GM03348 (cell line): ENCODE measurements around the gene AFG1L.
"Not testable (repeated sequence)": the region's sequence is repeated elsewhere in the genome, so short reads cannot be mapped to it uniquely, and the experiment has no call there.

ENCODE experiments used
- DNase-seq: peaks from one replicate; pipeline ENCODE4 v3.0.0; 2012; ENCODE audit warnings: low spot score

Gene AFG1L

DNA sequence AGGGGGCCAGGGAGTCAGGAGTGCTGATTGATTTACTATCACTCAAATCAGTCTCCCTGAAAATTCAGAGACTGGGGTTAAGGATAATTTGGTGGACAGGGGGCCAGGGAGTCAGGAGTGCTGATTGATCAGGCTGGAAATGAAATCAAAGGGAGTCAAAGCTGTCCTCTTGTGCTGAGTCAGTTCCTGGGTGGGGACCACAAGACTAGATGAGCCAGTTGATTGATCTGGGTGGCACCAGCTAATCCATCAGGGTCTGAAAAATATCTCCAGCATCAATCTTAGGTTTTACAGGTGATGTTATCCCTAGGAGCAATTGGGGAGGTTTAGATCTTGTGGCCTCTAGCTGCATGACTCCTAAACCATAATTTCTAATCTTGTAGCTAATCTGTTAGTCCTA, 6.1 kb upstream of the AFG1L start:
- no peak for DNase-seq

GRCh38 chr6:108291091-108291490, 3.8 kb upstream of the AFG1L start:
- DNase-seq: no peak

- DNase-seq: not testable (repeated sequence)
These were observed 2.3 kb upstream of the AFG1L start for GRCh38 chr6:108292561-108292960.

DNA sequence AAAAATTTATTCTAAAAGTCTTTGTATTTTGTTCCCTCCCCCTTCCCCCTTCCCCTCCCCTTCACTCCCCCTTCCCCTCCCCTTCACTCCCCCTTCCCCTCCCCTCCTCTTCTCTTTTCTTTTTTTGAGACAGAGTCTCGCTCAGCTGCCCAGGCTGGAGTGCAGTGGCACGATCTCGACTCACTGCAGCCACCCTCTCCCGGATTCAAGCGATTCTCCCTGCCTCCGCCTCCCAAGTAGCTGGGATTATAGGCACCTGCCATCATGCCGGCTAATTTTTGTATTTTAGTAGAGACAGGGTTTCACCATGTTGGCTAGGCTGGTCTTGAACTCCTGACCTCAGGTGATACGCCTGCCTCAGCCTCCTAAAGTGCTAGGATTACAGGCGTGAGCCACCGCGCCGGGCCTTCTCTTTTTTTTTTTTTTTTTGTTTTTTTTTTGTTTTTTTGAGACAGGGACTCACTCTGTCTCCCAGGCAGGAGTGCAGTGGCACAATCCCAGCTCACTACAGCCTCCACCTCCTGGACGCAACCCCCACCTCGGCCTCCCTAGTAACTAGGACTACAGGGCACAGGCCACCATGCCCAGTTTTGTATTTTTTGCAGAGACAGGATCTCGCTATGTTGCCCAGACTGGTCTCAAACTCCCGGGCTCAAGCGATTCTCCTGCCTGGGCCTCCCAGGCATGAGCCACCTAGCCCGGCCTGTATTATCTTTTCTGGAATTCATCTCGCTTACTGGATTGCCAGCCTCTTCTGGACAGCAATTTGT, 1.1 kb upstream of the AFG1L start:
- no peak for DNase-seq

- DNase-seq: no peak
These were observed 542 bp upstream of the AFG1L start for GRCh38 chr6:108294297-108294726.

- no peak for DNase-seq
These were observed 822 bp downstream of the AFG1L start for GRCh38 chr6:108295676-108296075.

GRCh38 chr6:108302386-108302785, 7.5 kb downstream of the AFG1L start:
- no peak for DNase-seq

- no peak for DNase-seq
These were observed 9.8 kb downstream of the AFG1L start for GRCh38 chr6:108304646-108305045.

DNA sequence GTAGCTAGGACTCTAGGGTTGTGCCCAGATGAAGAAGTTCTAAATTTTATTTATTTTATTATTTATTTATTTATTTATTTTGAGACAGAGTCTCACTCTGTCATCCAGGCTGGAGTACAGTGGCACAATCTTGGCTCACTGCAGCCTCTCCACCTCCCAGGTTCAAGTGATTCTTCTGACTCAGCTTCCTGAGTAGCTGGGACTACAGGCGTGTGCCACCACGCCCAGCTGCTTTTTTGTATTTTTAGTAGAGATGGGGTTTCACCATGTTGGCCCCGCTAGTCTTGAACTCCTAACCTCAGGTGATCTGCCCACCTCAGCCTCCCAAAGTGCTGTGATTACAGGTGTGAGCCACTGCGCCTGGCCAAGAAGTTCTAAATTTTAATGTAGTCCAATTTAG, 13.8 kb downstream of the AFG1L start:
- not testable (repeated sequence) for DNase-seq

DNA sequence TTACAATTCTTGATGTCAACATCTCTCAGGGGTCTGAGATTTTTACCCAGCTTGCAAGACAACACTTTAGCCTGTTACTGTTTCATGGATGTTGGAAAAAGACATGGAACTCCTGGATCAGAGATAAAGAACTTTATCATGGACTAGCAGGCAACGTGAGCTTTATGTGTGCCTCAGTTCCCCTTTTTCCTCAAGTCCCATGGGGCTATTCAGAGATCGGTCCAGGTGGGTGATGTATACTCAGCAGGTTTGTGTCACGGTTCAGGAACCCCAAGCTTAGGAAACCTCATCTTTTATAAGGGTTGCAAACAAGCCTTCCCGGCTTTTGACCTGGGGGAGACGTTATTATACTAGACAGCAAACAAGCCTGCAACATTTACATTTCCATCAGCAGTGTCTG, 15.0 kb downstream of the AFG1L start:
- DNase-seq: no peak

GRCh38 chr6:108312605-108313004, 17.8 kb downstream of the AFG1L start:
- DNase-seq: no peak

- no peak for DNase-seq
These were observed 26.4 kb downstream of the AFG1L start for GRCh38 chr6:108321253-108321747.

GRCh38 chr6:108322728-108323127, 27.9 kb downstream of the AFG1L start:
- DNase-seq: no peak

DNA sequence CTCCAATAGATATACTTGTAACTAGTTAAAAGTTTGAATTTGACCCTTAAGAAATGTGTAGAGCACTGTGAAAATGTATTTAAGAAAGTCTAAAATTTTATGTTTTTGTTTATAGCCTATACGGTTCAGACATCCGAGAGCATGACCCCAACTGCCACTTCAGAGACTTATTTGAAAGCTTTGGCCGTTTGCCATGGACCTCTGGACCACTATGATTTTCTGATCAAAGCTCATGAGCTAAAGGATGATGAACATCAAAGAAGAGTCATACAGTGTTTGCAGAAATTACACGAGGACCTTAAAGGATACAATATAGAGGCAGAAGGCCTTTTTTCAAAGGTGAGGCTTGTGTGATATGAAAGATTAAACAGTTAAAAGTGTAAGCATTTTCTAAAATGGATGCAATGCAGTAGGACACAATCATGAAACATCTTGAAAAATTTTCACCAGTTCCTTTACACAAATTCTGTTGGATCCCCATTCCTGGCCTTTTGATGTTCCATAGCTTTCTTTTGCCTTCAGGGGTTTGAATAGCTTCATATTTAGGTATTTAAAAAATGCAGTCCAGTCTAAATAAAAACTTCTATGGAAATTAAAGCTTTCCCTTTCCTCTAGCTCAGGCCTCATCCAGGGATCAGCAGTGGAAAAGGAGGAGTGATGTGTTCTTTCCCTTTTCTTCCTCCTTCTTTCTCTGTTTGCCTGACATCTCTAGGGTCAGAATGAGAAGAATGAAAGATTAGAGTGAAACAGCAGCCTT, 29.0 kb downstream of the AFG1L start:
- DNase-seq: no peak

DNA sequence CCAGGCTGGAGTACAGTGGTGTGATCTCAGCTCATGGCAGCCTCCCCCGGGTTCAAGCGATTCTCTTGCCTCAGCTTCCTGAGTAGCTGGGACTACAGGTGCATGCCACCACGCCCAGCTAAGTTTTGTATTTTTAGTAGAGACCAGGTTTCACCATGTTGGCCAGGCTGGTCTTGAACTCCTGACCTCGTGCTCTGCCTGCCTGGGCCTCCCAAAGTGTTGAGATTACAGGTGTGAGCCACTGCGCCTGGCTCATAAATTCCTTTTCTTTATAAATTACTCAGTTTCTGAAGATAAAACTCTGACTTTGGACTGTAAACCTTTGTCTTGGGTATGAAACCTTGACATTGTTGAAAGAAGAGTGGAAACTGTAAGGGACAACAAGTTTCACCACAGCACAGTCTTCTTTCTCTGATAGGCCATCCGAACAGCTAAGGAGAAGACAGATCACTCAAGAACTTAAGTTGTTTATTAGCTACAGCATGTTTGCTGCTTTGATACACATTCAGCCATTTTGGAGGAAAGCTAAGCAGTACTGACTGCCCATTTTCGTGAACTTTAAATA, 35.4 kb downstream of the AFG1L start:
- not testable (repeated sequence) for DNase-seq

GRCh38 chr6:108330806-108331205, 36.0 kb downstream of the AFG1L start:
- DNase-seq: no peak

DNA sequence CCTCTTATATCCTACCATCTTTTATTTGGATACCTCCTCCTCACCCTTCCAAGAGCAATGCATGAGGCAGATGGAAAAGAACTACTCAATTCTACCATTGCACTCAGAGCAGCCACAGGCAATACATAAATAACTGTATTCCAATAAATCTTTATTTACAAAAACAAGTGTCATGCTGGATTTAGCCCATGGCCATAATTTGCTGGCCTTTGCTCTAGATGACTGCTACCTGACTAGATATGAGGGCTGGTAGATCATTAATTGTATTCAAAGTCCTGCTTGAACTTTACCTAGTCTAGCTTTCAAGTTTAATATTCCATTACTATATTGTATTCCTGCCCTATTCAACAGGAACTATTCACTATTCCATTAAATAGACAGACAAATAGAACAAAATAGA, 37.1 kb downstream of the AFG1L start:
- no peak for DNase-seq

DNA sequence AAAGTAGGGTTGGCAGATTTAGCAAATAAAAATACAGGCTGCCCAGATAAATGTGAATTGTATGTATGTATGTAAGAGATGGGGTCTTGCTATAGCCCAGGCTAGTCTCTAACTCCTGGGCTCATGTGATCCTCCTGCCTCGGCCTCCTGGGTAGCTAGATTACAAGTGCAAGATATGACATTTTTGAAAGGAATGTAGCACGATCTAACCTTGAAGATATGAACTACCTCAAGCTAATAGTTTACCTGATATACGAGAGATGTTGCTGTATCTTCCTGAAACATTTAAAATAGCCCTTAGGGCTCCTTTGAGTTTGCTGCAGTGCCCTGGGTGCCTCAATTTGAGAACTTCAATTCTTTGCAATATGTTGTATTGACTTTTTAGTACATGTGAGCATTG, 42.1 kb downstream of the AFG1L start:
- DNase-seq: no peak

DNA sequence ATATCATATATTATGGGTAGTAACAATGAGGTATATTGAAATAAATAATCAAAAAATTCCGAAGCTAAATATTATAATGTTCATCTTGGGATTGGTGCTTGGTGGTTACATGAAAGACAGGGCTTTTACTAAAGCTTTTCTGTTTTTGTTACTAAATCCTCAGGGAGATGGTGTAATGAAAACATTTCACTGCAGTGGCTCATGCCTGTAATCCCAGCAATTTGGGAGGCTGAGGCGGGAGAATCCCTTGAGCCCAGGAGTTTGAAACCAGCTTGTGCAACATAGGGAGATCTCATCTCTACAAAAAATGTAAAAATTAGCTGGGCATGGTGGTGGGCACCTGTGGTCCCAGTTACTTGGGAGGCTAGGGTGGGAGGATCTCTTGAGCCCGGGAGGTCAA, 42.9 kb downstream of the AFG1L start:
- DNase-seq: no peak

DNA sequence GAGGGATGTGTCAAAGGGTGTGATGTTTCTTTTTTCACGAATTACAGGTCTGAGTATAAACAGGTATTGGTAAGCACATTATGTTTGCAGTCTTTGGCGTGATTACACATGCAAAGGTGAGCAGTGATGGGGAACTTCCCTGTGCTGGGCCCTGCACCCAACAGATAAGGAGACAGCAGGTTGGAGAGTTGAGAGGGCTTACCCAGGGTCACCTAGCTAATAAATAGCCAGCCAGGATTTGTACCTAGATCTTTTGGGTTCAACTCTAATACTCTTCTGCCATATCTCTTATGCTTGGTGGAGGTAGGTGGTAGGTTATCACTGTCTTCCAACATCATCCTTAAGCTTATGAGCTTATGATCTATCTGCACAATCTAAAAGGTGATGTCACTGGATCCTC, 46.5 kb downstream of the AFG1L start:
- DNase-seq: no peak

GRCh38 chr6:108343894-108344293, 49.0 kb downstream of the AFG1L start:
- DNase-seq: no peak

GRCh38 chr6:108348655-108349349, 53.9 kb downstream of the AFG1L start:
- DNase-seq: no peak
